ENCODE results near the gene RHO.

Gene RHO

DNA sequence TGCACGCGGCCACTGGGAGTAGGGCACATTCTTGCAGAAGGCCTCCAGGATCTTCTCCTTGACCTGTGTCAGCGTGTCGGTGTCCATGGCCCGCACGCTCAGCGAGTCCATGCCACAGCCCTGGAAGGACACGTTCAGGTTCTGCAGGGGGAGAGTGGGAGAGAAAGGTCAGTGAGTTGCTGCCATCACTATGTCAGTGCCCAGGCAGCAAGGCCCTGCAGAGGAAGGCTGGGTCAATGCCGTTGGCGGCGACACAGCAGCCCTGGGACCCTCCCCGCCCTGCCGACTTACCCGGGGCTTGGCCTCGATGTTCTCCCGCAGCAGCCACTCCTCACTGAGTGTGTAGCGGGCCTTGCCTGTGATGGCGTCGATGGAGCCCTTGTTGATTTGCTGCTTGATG lies 34.4 kb downstream of the RHO start:
- FAIRE-seq: no peak

- no peak for FAIRE-seq
Measured at GRCh38 chr3:129563332-129563731, 34.9 kb downstream of the RHO start.

DNA sequence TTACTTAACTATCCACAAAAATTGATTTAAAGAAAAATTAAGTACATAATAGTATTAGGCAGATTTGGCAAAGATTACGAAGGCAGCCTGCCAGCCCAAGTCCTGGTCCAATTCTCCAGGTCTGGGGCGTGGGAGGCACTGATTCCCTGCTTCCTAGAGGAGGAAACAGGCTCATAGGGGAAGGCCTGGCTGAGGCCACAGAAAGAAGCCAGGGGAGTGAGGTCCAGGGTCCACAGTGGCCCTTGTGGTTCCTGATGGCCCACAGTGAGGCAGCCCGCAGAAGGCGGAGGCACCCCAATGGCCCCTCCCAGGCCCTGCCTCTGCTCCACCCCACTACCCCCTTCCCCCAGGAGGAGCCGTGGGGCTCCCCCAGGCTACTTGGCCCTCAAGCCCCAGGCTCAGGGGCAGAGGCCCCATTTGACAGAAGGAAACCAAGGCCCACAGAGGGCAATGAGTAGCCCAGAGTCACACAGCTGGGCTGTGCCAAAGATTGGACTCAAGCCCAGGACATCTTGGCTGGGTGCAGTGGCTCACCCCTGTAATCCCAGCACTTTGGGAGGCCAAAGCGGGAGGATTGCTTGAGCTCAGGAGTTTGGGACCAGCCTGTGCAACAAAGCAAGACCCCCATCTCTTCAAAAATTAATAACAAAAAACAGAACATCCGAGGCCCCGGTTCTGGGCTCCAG lies 35.6 kb downstream of the RHO start:
- no peak for FAIRE-seq

DNA sequence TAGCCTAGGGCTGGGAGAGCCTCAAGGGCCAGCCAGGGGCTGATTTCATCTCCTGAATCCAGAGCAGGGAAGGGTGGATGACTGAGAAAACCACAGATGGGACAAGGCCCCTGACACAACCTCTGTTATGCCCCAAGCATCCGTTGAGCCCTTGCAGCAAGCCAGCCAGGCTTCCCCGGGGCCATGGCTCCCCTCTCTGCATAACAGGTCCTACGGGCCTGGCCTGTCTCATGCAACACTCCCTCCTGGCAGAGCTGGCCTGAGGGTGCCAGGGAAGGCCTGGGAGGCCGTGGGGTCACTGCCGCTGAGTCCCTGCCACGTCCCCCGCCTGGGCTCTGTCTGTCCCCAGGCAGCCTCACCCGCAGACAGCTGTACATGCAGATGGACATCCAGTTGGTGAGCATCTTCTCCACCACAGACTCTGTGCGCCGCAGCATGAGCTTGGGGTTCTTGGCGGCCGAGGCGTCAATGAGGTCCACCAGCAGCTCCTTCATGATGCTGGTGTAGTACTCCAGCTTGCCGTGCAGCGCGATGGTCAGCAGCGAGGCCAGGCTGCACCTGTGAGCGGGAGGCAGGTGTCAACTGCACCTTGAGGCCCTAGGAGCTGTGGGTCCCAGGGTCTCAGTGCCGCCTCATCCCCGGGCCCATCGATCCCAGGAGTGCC lies 36.7 kb downstream of the RHO start:
- FAIRE-seq: no peak

- FAIRE-seq: no peak
Measured at GRCh38 chr3:129565902-129566301, 37.5 kb downstream of the RHO start.

DNA sequence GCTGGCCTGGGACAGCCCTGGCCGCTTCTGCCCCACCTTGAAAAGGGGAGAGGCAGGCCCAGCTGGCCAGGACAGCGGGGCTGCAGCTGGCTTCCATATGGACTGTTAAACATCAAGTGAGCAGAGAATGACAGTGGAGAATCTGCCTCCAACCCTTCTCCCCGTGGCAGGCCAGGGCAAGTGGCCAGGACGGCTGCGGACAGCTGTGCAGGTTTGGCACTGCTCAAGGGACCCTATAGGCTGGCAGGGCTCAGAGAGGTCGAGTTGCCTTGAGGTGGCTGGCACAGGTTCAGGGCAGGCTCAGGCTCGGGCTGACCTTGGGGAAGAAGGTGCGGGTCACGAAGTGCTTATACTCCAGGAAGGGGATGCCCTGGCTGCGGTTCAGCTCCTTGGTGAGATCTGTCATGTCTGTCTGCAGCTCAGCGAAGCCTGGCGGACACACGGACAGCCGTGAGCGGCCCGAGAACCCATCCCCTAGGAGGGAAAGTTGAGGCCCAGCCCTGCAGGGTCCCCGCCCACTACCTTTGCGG lies 38.8 kb downstream of the RHO start:
- no peak for FAIRE-seq

GRCh38 chr3:129567939-129568338 lies 39.5 kb downstream of the RHO start:
- FAIRE-seq: no peak

GRCh38 chr3:129569856-129570255 lies 41.4 kb downstream of the RHO start:
- no peak for FAIRE-seq

DNA sequence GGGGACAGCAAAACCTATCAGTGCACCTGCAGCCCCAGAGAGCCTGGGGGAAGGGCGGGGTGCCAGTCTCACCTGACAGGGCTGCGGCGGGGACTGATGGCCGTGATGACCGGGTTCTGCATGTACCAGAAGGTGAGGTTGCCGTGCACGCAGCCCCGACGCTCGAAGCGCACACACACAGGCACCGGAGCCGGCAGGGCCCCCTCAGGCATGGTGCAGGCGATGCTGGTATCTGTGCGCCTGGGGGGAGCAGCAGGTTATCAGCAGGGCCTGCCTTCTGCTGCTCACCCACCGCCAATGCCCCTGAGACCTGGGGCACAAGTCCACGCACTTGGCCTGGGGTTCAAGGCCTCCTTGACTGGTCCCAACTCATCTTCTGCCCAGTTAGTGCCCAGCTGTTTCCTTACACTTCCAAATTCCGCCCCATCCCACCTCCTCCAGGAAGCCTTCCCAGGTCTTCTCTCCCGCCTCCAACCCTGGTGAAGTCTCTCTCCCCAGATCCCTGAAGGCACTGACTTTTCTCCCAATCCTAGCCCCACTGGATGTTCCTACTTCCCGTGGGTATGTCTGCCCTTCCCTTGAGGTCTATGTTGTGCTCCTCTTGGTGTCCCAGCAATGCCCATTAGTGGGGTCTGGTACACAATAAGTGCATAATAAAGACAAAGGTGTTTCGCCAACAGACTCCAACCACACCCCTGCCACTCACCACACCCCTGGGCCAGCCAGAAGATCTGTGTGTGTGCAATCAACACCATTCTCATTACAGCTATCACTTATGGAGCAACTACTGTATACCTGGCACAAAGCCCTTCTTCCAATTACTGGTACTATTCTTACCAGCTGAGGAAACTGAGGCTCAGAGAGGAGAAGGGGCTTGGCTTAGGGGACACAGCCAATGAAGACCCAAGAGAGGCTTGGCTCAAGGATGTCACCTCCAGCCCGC lies 43.4 kb downstream of the RHO start:
- FAIRE-seq: no peak

DNA sequence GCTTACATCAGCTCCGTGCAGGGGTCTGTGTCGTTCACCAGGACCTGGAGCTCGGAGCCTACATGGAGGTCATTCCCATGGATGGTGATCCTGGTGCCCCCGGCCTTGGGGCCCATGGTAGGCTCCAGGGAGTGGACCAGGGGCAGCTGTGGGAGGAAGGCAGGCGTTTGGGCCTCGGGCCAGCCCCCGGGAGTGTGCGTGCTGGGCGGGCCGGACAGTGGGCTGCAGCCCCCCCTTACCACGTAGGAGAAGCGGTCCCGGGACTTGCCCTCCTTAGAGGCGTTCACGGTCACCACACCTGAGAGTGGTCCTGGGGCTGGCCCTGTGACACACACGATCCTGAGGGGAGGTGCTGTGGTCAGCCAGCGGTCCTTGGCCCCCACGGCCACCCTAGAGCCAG lies 44.2 kb downstream of the RHO start:
- FAIRE-seq: no peak

GRCh38 chr3:129573493-129573892 lies 45.1 kb downstream of the RHO start:
- FAIRE-seq: no peak

GRCh38 chr3:129574206-129574605 lies 45.8 kb downstream of the RHO start:
- FAIRE-seq: no peak

GRCh38 chr3:129575233-129575996 lies 47.0 kb downstream of the RHO start:
- FAIRE-seq: no peak

- no peak for FAIRE-seq
Measured at GRCh38 chr3:129575997-129576384, 47.6 kb downstream of the RHO start.

GRCh38 chr3:129576514-129577352 lies 48.3 kb downstream of the RHO start:
- no peak for FAIRE-seq

GRCh38 chr3:129577366-129577765 lies 48.9 kb downstream of the RHO start:
- no peak for FAIRE-seq

- no peak for FAIRE-seq
Measured at GRCh38 chr3:129577925-129578786, 49.7 kb downstream of the RHO start.

DNA sequence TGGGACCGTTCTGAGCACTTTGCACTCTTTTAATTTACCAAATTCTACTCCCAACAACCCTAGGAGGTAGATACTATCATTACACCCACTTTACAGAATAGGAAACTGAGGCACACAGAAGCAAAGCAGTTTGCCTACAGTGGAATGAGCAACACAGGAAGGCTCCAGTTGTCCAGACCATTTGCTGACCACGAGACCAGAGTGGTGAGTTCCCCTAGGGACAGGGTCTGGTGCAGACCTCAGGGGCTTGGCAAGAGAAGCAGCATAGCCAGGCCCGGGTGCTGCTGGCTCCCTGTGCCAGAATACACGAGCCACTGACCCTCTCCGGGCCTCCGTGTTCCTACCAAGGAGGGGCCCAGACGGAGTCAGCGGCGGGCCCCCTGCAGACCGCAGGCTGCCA lies 51.6 kb downstream of the RHO start:
- no peak for FAIRE-seq

- FAIRE-seq: no peak
Measured at GRCh38 chr3:129581623-129582022, 53.2 kb downstream of the RHO start.

GRCh38 chr3:129582799-129583198 lies 54.4 kb downstream of the RHO start:
- FAIRE-seq: no peak

DNA sequence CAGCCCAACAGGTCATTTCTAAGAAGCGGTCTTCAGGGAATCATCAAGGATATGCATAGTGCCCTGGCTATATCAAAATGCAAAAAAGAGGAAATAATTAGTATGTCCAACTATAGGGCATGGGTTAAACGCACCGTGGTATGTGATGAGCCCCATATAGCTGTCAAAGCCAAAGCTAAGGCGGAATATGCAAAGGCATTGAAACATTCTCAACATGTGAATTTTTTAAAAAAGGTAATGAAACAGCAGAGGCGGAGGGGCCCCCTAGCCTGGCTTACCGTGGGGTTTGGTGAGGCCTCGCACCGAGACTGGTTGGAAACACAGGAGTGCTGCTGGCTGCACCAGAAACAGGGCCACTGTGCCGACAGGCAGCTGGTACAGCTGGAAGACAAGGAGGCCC lies 54.9 kb downstream of the RHO start:
- no peak for FAIRE-seq
